Measurements from ENCODE around the gene SLX4. TPM values are rescaled to one million over a fixed set of nuclear protein-coding genes. Genes with fewer than 3 reads are reported as not detected.

SLX4 gene
- total RNA-seq, 2 donors from 2014 or later: 5.6 TPM

- DNase-seq (no peak), ATAC-seq (no peak)
- Mint-ChIP-seq H3K27ac (peak overlapping the region; percentile 73), H3K4me3 (no peak overlapping the region), H3K4me1 (peaks cover 5% of the 10 kb centered on the region), H3K27me3 (no peaks in the 10 kb centered on the region), H3K36me3 (ENCODE audit: low read depth) (peaks cover 3% of the 10 kb centered on the region)
- no peaks in the 10 kb centered on the region for H3K9me3 ChIP-seq (ENCODE audit: control insufficient read depth, low read length, poor library complexity, severe bottlenecking)
Observed at GRCh38 chr16:3601614-3602319, 9.6 kb downstream of the SLX4 start.

- Mint-ChIP-seq H3K4me1 (peaks cover 5% of the 10 kb centered on the region), H3K36me3 (ENCODE audit: low read depth) (peaks cover 3% of the 10 kb centered on the region), H3K27me3 (no peaks in the 10 kb centered on the region), H3K27ac (no peak overlapping the region), H3K4me3 (no peak overlapping the region)
- no peak for ATAC-seq
- no peaks in the 10 kb centered on the region for H3K9me3 ChIP-seq (ENCODE audit: control insufficient read depth, low read length, poor library complexity, severe bottlenecking)
- no peak for DNase-seq
Observed at GRCh38 chr16:3599922-3600321, 11.5 kb downstream of the SLX4 start.

GRCh38 chr16:3599121-3599520 lies 12.3 kb downstream of the SLX4 start:
- no peak for DNase-seq
- Mint-ChIP-seq H3K4me3 (no peak overlapping the region), H3K36me3 (ENCODE audit: low read depth) (peaks cover 3% of the 10 kb centered on the region), H3K4me1 (peaks cover 5% of the 10 kb centered on the region), H3K27ac (no peak overlapping the region), H3K27me3 (no peaks in the 10 kb centered on the region)
- H3K9me3 ChIP-seq (ENCODE audit: control insufficient read depth, low read length, poor library complexity, severe bottlenecking): no peaks in the 10 kb centered on the region
- ATAC-seq: no peak

DNA sequence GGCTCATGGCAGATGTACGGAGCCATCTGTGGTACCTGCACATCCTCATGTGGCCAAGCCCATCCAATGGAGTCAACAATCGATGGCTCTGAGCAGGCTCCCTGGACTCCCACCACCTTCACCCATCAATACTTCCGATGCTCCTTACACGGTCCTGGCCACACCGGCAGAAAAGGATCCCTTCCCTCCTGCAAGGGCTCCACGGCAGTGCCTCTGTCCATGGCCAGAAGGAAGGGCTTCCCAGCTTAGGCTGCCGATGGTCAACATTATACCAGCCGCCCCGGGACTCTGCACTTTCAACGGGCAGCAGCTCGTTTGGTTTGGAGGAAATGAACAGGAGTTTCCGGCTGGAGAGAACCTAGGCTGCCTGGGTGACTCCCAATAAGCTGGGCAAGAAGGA lies 13.2 kb downstream of the SLX4 start:
- H3K27me3 Mint-ChIP-seq: no peaks in the 10 kb centered on the region
- DNase-seq (no peak), ATAC-seq (no peak)
- no peak overlapping the region for H3K27ac Mint-ChIP-seq
- peaks cover 3% of the 10 kb centered on the region for H3K36me3 Mint-ChIP-seq (ENCODE audit: low read depth)
- H3K4me3 Mint-ChIP-seq: no peak overlapping the region
- H3K9me3 ChIP-seq (ENCODE audit: control insufficient read depth, low read length, poor library complexity, severe bottlenecking): no peaks in the 10 kb centered on the region
- peaks cover 5% of the 10 kb centered on the region for H3K4me1 Mint-ChIP-seq

GRCh38 chr16:3597676-3598075 lies 13.7 kb downstream of the SLX4 start:
- Mint-ChIP-seq H3K36me3 (ENCODE audit: low read depth) (peaks cover 3% of the 10 kb centered on the region), H3K27ac (no peak overlapping the region), H3K4me1 (peaks cover 5% of the 10 kb centered on the region), H3K4me3 (no peak overlapping the region), H3K27me3 (no peaks in the 10 kb centered on the region)
- no peak for ATAC-seq
- no peak for DNase-seq
- H3K9me3 ChIP-seq (ENCODE audit: control insufficient read depth, low read length, poor library complexity, severe bottlenecking): no peaks in the 10 kb centered on the region

- Mint-ChIP-seq H3K27ac (no peak overlapping the region), H3K36me3 (ENCODE audit: low read depth) (peaks cover 3% of the 10 kb centered on the region), H3K4me1 (peaks cover 5% of the 10 kb centered on the region), H3K27me3 (no peaks in the 10 kb centered on the region), H3K4me3 (no peak overlapping the region)
- ATAC-seq (no peak), DNase-seq (no peak)
- no peaks in the 10 kb centered on the region for H3K9me3 ChIP-seq (ENCODE audit: control insufficient read depth, low read length, poor library complexity, severe bottlenecking)
Observed at GRCh38 chr16:3597226-3597625, 14.2 kb downstream of the SLX4 start.

GRCh38 chr16:3596101-3596861 lies 15.1 kb downstream of the SLX4 start:
- no peaks in the 10 kb centered on the region for H3K36me3 Mint-ChIP-seq (ENCODE audit: low read depth)

DNA sequence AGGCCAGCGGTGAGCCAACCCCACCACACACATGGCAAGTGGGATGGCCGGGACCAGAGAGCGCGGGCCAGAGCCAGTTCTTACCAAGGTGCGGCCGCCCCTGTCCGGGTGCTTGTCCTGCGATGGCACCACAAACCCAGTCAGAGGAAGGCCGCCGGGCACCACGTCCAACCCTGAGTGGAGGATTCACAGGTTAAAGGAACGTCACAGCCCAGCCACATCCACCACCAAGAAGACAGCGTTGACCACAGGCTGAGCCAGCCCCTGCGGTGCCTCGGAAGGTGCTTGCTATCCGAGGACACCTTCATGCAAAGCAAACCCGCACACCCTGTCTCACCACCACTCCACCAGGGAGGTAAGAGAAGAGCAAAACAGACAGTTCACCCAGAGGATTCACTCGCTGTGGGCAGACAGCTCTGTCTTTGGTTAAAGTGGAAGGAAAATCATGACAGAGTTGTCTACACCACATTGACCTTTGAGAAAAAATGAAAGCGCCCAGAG lies 15.8 kb downstream of the SLX4 start:
- no peaks in the 10 kb centered on the region for H3K9me3 ChIP-seq (ENCODE audit: control insufficient read depth, low read length, poor library complexity, severe bottlenecking)
- no peak for DNase-seq
- Mint-ChIP-seq H3K4me3 (no peak overlapping the region), H3K4me1 (peaks cover 5% of the 10 kb centered on the region), H3K27me3 (no peaks in the 10 kb centered on the region), H3K27ac (no peak overlapping the region), H3K36me3 (ENCODE audit: low read depth) (peaks cover 5% of the 10 kb centered on the region)
- no peak for ATAC-seq

More at GRCh38 chr16:3596101-3596861, 15.1 kb downstream of the SLX4 start:
- no peak overlapping the region for H3K27ac Mint-ChIP-seq
- no peaks in the 10 kb centered on the region for H3K27me3 Mint-ChIP-seq
- peaks cover 3% of the 10 kb centered on the region for H3K4me1 Mint-ChIP-seq
- DNase-seq (no peak), ATAC-seq (no peak)
- no peaks in the 10 kb centered on the region for H3K9me3 ChIP-seq (ENCODE audit: control insufficient read depth, low read length, poor library complexity, severe bottlenecking)
- H3K4me3 Mint-ChIP-seq: no peak overlapping the region

GRCh38 chr16:3595110-3595486 lies 16.3 kb downstream of the SLX4 start:
- Mint-ChIP-seq H3K27ac (no peak overlapping the region), H3K4me1 (peaks cover 5% of the 10 kb centered on the region), H3K36me3 (ENCODE audit: low read depth) (peaks cover 6% of the 10 kb centered on the region), H3K27me3 (no peaks in the 10 kb centered on the region), H3K4me3 (no peak overlapping the region)
- no peaks in the 10 kb centered on the region for H3K9me3 ChIP-seq (ENCODE audit: control insufficient read depth, low read length, poor library complexity, severe bottlenecking)
- ATAC-seq (no peak), DNase-seq (no peak)

GRCh38 chr16:3594316-3595109 lies 16.9 kb downstream of the SLX4 start:
- ATAC-seq (no peak), DNase-seq (no peak)
- Mint-ChIP-seq H3K4me1 (peaks cover 5% of the 10 kb centered on the region), H3K4me3 (no peak overlapping the region), H3K36me3 (ENCODE audit: low read depth) (peaks cover 6% of the 10 kb centered on the region), H3K27ac (no peak overlapping the region), H3K27me3 (no peaks in the 10 kb centered on the region)
- H3K9me3 ChIP-seq (ENCODE audit: control insufficient read depth, low read length, poor library complexity, severe bottlenecking): no peaks in the 10 kb centered on the region

GRCh38 chr16:3592559-3592958 lies 18.8 kb downstream of the SLX4 start:
- no peaks in the 10 kb centered on the region for H3K9me3 ChIP-seq (ENCODE audit: control insufficient read depth, low read length, poor library complexity, severe bottlenecking)
- DNase-seq (no peak), ATAC-seq (no peak)
- H3K4me1 Mint-ChIP-seq: peaks cover 2% of the 10 kb centered on the region
- H3K27ac Mint-ChIP-seq: no peak overlapping the region
- peaks cover 6% of the 10 kb centered on the region for H3K36me3 Mint-ChIP-seq (ENCODE audit: low read depth)
- no peak overlapping the region for H3K4me3 Mint-ChIP-seq
- H3K27me3 Mint-ChIP-seq: no peaks in the 10 kb centered on the region

DNA sequence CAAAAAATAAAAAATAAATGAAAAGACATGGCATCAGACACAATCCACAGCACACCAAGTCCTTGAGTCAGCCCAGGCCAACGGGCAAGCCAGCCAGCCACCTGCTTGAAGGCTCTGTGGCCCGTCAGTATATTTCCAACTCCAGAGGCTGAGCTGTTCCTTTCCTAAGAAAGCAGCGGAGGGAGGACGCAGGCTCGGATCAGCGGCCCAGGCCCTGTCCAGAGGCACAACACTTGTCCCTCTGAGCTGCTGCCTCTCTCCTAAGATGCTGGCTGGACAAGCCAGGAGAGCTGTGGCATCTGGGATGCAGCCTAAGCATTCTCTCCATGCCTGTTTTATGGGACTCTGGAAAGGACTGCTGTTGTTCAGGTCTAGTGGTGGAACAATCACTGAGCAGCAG lies 19.4 kb downstream of the SLX4 start:
- Mint-ChIP-seq H3K27ac (no peak overlapping the region), H3K27me3 (no peaks in the 10 kb centered on the region), H3K4me3 (no peak overlapping the region), H3K4me1 (peaks cover 2% of the 10 kb centered on the region), H3K36me3 (ENCODE audit: low read depth) (peaks cover 6% of the 10 kb centered on the region)
- DNase-seq: no peak
- no peak for ATAC-seq
- H3K9me3 ChIP-seq (ENCODE audit: control insufficient read depth, low read length, poor library complexity, severe bottlenecking): no peaks in the 10 kb centered on the region

DNA sequence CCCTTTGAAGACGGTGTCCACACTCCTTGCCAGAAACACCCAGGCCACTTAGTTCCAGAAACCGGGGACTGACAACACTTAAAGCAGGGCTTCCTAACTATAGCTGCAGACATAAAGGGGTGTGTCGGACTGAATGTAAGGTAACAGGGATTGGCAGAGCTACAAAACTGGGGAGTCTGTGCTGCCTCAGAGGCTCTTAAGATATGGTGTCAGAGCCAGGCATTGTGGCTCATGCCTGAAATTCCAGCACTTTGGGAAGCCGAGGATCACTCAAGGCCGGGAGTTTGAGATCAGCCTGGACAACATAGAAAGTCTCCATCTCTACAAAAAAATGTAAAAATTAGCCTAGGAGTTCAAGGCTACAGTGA lies 20.0 kb downstream of the SLX4 start:
- Mint-ChIP-seq H3K27ac (peak overlapping the region; percentile 57), H3K36me3 (ENCODE audit: low read depth) (peaks cover 6% of the 10 kb centered on the region), H3K4me1 (peaks cover 4% of the 10 kb centered on the region), H3K27me3 (no peaks in the 10 kb centered on the region), H3K4me3 (no peak overlapping the region)
- DNase-seq (no peak), ATAC-seq (no peak)
- H3K9me3 ChIP-seq (ENCODE audit: control insufficient read depth, low read length, poor library complexity, severe bottlenecking): no peaks in the 10 kb centered on the region
